ENCODE results near the gene HIVEP3. TPM values are rescaled to one million over a fixed set of nuclear protein-coding genes. Genes with fewer than 3 reads are reported as not detected.
A peak's percentile ranks its signal among the peaks of the same experiment; 100 is the strongest.

Gene HIVEP3
- total and polyA plus RNA-seq, 2 donors (not counting 1 experiment from before 2014, with no cell fraction given), result 2.0 to 5.1 TPM

DNA sequence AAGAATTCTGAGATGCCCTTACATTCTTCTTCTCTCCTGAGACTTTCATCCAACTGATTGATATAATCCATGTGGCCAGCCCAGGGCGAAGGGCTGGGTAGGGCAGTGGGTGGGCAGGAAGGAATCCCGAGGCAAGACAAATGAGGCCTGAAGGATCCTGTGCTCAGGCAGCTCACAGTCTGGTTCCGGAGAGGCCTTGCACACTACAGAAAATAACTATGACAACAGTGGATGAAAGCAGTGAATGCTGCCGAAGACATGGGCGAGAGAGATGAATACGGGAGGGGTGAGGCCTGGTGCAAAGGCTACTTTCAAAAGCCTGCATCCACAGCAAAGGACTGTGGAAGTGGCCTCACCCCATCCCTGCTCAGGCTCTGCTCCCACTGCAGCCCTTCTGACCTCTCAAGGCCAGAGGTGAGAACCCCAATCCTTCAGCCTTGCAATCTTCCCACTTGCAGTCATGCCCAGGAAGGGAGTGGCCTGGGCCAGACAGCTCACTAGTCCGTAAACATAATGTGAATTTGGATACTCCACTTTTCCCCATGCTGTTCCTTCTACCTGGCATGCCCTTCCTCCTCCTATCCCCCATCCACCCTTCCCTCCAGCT, 250.6 kb downstream of the HIVEP3 start:
- H3K4me3 ChIP-seq (ENCODE audit: control extremely low read depth in 1 of 5, extremely low read depth in 1 of 5, insufficient read depth in 1 of 5, low read depth in 2 of 5, low read length in 4 of 5), result no peak overlapping the region
- H3K36me3 ChIP-seq (replicated peaks in 1 of 2; ENCODE audit: control extremely low read depth in 1 of 2, control insufficient read depth in 1 of 2, extremely low read depth in 1 of 2, insufficient read depth in 2 of 2, low read length in 1 of 2), result no peaks in the 10 kb centered on the region
- intact Hi-C loops (cut with micrococcal nuclease), result loop anchor here (10.0 kb wide), 2 partner anchors 227 to 367 kb away; no protein-coding TSS in a partner anchor
- Mint-ChIP-seq H3K27ac (peak overlapping the region; percentile 69), H3K27me3 (no peaks in the 10 kb centered on the region), H3K4me1 (peaks cover 82% of the 10 kb centered on the region), H3K9me3 (ENCODE audit: insufficient read depth) (no peaks in the 10 kb centered on the region), H3K4me3 (no peak overlapping the region)
- H3K27me3 ChIP-seq (replicated peaks in 1 of 4; ENCODE audit: control extremely low read depth in 1 of 4, control insufficient read depth in 3 of 4, insufficient read depth in 4 of 4, low read length in 3 of 4), result no peaks in the 10 kb centered on the region
- H3K27ac ChIP-seq (ENCODE audit: low read length in 2 of 2), result no peak overlapping the region
- ATAC-seq (ENCODE audit: low read depth), result no peak
- TF ChIP-seq, protein P1, sequence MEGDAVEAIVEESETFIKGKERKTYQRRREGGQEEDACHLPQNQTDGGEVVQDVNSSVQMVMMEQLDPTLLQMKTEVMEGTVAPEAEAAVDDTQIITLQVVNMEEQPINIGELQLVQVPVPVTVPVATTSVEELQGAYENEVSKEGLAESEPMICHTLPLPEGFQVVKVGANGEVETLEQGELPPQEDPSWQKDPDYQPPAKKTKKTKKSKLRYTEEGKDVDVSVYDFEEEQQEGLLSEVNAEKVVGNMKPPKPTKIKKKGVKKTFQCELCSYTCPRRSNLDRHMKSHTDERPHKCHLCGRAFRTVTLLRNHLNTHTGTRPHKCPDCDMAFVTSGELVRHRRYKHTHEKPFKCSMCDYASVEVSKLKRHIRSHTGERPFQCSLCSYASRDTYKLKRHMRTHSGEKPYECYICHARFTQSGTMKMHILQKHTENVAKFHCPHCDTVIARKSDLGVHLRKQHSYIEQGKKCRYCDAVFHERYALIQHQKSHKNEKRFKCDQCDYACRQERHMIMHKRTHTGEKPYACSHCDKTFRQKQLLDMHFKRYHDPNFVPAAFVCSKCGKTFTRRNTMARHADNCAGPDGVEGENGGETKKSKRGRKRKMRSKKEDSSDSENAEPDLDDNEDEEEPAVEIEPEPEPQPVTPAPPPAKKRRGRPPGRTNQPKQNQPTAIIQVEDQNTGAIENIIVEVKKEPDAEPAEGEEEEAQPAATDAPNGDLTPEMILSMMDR (IDR thresholded peaks at IDR 0.05), result no peak
- TF ChIP-seq EZH2 (IDR thresholded peaks at IDR 0.05; ENCODE audit: borderline replicate concordance, insufficient read depth, low read depth, low read length, poor library complexity, severe bottlenecking), result no peak
- ChIA-PET POLR2A (interaction anchor here (0.6 kb wide), 1 partner anchor 1590 kb away, joined by 3 read pairs; no protein-coding TSS in a partner anchor), CTCF (interaction anchor here (0.6 to 1.5 kb wide), 3 partner anchors 9 to 970 kb away, joined by 3 to 8 read pairs (median 4); no protein-coding TSS in a partner anchor)
- WGBS (ENCODE audit: insufficient coverage), result 94% methylated on average over 7 of the region's 7 CpGs
- no peak for DNase-seq
- H2AFZ ChIP-seq (ENCODE audit: insufficient read depth, low read depth, low read length, poor library complexity, severe bottlenecking), result no peak overlapping the region
- no peak overlapping the region for H3K4me2 ChIP-seq (replicated peaks; ENCODE audit: low read depth, low read length, poor library complexity, severe bottlenecking)
- no peak overlapping the region for H3K9ac ChIP-seq (ENCODE audit: low read length)
- peaks cover 42 to 78% of the 10 kb centered on the region in 2 donors for H3K4me1 ChIP-seq (ENCODE audit: control insufficient read depth in 2 of 2, insufficient read depth in 2 of 2, low read length in 2 of 2)
- no peaks in the 10 kb centered on the region for H3K9me3 ChIP-seq (ENCODE audit: control extremely low read depth in 1 of 3, control insufficient read depth in 2 of 3, insufficient read depth in 1 of 3, low read length in 2 of 3)
- H3K79me2 ChIP-seq (ENCODE audit: control insufficient read depth, insufficient read depth, low read length), result no peaks in the 10 kb centered on the region
- H4K20me1 ChIP-seq (ENCODE audit: control insufficient read depth, insufficient read depth, low read length, poor library complexity, severe bottlenecking), result no peaks in the 10 kb centered on the region

DNA sequence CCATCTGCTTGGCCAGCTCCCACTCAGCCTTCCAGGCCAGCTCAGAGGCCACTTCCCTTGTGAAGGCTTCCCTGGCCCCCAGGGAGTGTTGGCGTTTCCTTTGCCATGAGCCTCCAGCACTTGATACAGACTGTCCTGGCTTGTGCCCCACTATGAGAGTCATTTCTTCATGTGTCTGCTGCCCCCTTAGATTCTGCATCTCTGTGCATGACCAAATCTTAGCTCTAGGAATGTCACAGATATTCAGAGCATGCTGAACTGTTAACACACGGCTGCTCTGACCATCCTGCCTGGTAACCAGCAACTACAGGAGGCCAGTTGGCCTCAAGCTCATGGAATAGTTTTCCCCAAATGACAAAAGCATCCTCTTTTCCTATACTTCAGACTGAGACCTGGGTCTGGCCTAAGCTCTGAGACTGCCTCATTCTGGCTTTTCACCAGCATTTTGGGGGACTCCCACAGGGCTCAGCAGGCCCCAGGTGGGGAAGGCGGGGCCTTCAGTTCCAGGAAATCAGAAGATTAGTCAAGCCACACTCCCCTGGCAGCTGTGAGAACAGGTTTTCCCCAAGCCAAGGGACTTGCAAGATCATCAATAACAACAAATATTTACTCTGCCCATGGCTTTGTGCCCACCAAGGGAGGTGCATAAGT, 251.6 kb downstream of the HIVEP3 start:
- Histone ChIP-seq H3K4me3 (ENCODE audit: control extremely low read depth in 1 of 5, extremely low read depth in 1 of 5, insufficient read depth in 1 of 5, low read depth in 2 of 5, low read length in 4 of 5) (no peak overlapping the region), H3K9me3 (ENCODE audit: control extremely low read depth in 1 of 3, control insufficient read depth in 2 of 3, insufficient read depth in 1 of 3, low read length in 2 of 3) (no peaks in the 10 kb centered on the region), H2AFZ (ENCODE audit: insufficient read depth, low read depth, low read length, poor library complexity, severe bottlenecking) (no peak overlapping the region), H3K36me3 (replicated peaks in 1 of 2; ENCODE audit: control extremely low read depth in 1 of 2, control insufficient read depth in 1 of 2, extremely low read depth in 1 of 2, insufficient read depth in 2 of 2, low read length in 1 of 2) (no peaks in the 10 kb centered on the region), H3K4me1 (ENCODE audit: control insufficient read depth in 2 of 2, insufficient read depth in 2 of 2, low read length in 2 of 2) (peaks cover 35 to 73% of the 10 kb centered on the region in 2 donors), H3K4me2 (replicated peaks; ENCODE audit: low read depth, low read length, poor library complexity, severe bottlenecking) (peak overlapping the region; percentile 38), H3K27ac (ENCODE audit: low read length in 2 of 2) (peak overlapping the region; percentile 67 to 76), H3K79me2 (ENCODE audit: control insufficient read depth, insufficient read depth, low read length) (no peaks in the 10 kb centered on the region), H4K20me1 (ENCODE audit: control insufficient read depth, insufficient read depth, low read length, poor library complexity, severe bottlenecking) (no peaks in the 10 kb centered on the region), H3K9ac (ENCODE audit: low read length) (no peak overlapping the region), H3K27me3 (replicated peaks in 1 of 4; ENCODE audit: control extremely low read depth in 1 of 4, control insufficient read depth in 3 of 4, insufficient read depth in 4 of 4, low read length in 3 of 4) (no peaks in the 10 kb centered on the region)
- DNase-seq (peak; percentile 79), ATAC-seq (ENCODE audit: low read depth) (peak; percentile 59)
- ChIA-PET CTCF (interaction anchor here (0.8 to 1.5 kb wide), 4 partner anchors 10 to 93 kb away, joined by 3 to 8 read pairs (median 3); no protein-coding TSS in a partner anchor), POLR2A (no interaction called here)
- H3K9me3 Mint-ChIP-seq (ENCODE audit: insufficient read depth), result no peaks in the 10 kb centered on the region
- peak overlapping the region; percentile 77 for H3K27ac Mint-ChIP-seq
- intact Hi-C loops (cut with micrococcal nuclease), result loop anchor here (10.0 kb wide), 2 partner anchors 228 to 368 kb away; no protein-coding TSS in a partner anchor
- TF ChIP-seq, protein P1 (IDR thresholded peaks at IDR 0.05), result no peak
- no peak for TF ChIP-seq EZH2 (IDR thresholded peaks at IDR 0.05; ENCODE audit: borderline replicate concordance, insufficient read depth, low read depth, low read length, poor library complexity, severe bottlenecking)
- no peaks in the 10 kb centered on the region for H3K27me3 Mint-ChIP-seq
- peaks cover 75% of the 10 kb centered on the region for H3K4me1 Mint-ChIP-seq
- peak overlapping the region; percentile 26 for H3K4me3 Mint-ChIP-seq
- 40% methylated on average over 3 of the region's 3 CpGs for WGBS (ENCODE audit: insufficient coverage)
